ENCODE data around the gene SEC16A.

The SEC16A gene, protein sequence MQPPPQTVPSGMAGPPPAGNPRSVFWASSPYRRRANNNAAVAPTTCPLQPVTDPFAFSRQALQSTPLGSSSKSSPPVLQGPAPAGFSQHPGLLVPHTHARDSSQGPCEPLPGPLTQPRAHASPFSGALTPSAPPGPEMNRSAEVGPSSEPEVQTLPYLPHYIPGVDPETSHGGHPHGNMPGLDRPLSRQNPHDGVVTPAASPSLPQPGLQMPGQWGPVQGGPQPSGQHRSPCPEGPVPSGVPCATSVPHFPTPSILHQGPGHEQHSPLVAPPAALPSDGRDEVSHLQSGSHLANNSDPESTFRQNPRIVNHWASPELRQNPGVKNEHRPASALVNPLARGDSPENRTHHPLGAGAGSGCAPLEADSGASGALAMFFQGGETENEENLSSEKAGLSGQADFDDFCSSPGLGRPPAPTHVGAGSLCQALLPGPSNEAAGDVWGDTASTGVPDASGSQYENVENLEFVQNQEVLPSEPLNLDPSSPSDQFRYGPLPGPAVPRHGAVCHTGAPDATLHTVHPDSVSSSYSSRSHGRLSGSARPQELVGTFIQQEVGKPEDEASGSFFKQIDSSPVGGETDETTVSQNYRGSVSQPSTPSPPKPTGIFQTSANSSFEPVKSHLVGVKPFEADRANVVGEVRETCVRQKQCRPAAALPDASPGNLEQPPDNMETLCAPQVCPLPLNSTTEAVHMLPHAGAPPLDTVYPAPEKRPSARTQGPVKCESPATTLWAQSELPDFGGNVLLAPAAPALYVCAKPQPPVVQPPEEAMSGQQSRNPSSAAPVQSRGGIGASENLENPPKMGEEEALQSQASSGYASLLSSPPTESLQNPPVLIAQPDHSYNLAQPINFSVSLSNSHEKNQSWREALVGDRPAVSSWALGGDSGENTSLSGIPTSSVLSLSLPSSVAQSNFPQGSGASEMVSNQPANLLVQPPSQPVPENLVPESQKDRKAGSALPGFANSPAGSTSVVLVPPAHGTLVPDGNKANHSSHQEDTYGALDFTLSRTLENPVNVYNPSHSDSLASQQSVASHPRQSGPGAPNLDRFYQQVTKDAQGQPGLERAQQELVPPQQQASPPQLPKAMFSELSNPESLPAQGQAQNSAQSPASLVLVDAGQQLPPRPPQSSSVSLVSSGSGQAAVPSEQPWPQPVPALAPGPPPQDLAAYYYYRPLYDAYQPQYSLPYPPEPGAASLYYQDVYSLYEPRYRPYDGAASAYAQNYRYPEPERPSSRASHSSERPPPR (N-terminal part only)

DNA sequence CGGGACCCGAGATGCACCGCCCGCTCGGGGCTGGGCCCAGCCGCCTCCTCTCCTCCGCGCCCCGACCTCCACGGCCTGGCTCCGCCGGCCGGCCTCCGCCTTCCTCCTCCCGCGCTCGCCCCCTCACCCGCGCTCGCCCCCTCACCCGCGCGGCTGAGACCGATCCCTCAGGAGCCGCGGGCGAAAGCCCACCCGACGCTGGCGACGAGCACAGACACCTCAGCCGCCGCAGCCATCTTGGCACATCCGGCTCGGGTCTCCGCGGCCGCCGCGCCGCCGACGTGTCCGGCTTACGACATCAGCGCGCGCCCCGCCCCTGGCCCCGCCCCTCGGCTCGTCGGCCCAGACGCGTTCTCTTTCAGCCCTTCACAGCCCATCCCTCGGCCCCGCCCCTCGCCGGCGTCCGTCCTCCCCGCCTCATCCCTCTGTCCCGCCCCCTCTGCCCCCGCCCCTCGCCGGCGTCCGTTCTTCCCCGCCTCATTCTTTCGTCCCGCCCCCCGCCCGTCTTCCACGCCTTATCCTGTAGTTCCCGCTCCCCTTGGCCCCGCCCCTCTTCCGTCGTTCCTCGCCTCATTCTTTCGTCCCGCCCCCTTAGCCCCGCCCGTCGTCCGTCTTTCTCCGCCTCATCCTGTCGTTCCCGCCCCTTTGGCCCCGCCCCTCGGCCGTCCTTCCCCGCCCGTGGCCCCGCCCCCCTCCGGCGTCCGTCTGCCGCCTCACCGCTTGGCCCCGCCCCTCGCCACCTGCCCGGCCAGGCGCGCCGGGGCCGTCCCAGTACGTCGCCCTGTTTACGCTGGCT lies at the start of gene SEC16A:
Gene SEC16A, minus strand, starts transcription at position 248 of the 796 bp plus-strand sequence. CDS start 5,425 bp downstream, outside the sequence.
- DNase-seq: peak; percentile 99

DNA sequence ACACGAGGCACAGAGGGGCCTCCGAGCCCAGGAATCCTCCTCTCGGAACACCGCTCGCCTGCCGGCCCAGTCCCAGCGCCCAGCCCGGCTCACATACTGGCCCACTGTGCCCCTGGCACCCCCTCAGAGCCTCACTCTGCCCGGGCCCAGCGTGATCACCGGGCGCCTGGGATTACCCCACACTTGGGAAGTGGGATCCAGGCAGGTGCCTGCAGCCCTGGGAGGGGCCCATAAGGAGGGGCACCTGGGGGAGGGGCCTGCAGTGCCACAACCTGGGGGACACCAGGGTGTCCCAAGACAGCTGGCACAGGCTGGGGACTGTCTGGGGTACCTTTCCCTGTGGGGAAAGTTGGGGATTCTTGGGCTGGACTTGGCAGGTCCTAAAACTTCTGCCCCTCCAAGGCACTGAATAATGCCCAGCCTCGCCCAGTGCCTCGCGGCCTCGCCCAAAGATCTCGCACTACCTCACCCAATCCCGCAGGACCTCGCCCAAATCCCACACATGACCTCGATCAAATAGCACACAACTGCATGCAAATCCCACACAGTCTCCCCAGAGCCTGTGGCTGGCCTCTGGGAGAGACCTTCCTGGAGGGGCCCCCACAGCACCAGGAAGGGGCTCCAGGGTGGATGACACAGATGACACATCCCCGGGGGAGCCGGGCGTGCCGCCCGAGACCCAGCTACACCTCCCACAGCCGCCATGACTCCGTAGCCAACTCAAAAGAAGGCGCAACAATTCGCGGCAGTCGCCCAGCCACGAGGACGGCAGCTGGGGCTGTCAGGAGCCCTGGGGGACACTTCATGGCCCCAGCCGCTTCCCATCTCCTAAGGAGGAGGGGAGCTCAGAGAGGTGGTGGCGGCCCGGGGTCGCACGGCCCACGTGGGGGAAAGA lies 49.3 kb upstream of the SEC16A start:
- no peak for DNase-seq

DNA sequence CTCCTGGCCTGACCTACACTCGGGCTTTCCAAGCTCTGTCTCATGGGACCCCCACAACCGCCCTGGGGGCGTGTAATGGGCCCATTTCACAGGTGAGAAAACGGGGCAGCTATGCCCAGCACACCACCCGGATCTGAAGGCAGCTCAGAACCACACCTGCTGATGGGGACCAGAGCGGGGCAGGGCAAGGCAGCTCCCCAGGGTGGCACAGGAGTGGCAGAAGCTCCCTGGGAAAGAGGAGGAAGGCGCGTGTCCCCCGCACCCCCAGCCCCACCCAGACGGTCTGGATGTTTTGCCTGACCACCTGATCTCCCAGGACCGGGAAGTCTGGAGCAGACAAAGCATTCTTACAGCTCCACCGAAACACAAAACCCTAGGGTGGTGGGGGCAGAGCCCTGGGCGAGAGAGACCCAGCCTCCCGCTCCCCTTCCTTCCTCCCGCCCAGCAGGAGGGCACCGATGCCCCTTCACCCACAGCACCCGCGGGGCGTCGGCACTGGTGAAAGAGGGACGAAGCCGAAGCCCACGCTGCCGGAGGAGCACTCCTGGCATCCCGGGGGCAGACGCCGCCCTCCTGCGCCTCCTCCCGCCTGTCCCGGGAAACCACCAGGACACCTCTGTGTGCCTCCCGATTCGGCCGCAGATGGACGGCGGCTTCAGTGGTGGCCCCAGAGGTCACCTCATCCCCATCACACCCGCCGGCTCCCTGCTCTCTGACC lies 48.5 kb upstream of the SEC16A start:
- DNase-seq: no peak

DNA sequence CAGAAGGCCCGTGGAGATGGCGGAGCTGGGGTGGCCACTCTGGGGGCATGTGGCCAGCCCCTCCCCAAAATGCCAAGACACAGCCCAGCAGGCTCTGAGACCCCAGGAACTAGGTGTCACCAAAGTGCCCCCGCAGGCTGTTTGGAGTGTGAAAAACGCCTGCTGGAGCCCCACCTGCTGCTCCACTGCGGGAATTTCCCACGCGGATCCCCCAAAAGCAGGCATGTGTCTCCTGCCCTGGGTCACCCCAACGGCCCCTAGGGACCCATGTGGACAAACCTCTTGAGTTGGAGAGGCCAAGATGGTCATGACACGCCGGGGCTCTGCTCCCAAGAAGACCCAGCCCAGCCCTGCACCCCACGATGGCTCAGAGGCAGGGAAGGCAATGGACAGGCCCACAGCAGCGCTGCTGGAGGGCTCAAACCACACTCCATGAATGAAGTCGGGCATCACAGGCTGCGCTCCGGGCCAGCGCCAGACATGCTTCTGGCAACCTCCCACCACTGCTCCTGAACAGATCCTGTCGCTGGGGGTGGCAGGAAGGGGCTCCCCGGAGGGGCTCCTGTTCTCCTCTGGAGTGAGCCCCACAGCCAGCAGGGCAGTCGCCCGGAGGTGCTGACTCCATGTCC lies 47.7 kb upstream of the SEC16A start:
- no peak for DNase-seq

DNA sequence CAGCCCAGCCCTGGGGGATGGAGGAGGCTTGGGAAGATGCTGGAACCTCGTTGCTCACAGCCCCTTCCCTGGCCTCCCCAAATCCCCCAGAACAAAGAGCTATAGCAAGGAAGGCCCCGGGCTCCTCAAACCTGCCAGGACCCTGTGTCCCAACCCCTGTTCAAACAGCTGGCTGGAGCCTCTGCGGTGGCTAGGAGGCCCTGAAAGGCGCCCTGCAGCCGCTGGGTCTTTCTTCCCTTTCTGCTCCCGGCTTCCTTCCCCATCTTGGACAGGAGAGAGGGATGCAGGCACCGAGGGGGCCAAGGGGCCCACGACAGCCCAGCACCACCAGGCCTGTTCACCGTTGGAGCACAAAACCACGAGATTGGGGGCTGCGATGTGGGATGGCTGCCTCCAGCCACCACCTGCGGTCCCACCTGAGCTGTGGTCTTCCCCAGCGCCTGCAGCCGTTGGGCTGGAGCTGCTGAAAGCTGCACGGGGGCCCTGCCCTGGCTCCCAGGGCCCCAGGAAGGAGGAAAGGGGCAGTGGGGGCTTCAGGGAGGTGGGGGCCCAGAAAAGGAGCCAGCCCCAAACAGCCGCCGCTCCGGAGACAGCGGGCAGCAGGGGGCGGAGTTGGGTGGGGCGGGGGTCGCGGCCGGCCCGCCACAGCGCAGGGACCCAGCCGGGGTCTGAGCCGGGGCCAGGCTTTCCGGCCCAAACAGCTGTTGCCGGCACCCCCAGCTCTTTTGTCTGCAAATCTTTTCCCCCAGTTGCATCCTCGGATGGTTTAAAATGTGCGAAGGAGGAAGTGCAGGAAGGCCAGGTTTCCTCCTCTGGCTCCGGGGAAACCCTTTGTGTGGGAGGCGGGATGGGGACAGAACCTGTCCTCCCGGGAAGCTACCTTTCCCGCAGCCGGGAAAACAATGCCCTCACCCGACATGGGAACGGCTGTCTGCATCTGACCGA lies 46.9 kb upstream of the SEC16A start:
- DNase-seq: no peak

DNA sequence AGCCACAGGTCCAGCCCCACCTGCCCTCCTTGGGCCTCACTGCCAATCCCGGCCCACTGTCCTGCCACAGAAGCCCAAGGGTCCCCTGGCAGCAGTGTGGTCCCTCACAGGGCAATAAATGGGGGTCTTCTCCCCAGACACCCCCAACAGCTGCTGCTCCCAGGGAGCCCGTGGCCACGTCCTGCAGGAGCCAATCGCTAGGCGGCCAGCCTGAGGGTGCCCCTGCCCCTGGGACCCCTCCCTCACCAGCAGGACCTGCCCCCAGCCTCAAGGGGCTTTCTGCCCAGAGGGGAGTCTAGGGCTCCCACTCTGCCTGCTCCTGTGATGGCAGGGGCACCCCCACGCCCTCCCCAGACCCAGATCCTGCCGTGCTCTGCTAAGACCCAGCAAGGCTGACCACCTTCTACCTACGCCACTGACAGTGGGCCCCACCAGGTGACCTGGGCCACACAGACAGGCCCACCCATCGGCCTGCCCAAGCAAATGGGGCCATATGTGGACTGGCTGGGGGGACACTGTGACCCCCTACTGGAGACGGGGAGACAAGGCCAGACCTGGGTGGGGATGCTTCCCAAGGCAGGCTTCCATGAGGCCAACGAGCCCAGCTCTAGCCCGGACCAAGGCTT lies 46.0 kb upstream of the SEC16A start:
- no peak for DNase-seq

DNA sequence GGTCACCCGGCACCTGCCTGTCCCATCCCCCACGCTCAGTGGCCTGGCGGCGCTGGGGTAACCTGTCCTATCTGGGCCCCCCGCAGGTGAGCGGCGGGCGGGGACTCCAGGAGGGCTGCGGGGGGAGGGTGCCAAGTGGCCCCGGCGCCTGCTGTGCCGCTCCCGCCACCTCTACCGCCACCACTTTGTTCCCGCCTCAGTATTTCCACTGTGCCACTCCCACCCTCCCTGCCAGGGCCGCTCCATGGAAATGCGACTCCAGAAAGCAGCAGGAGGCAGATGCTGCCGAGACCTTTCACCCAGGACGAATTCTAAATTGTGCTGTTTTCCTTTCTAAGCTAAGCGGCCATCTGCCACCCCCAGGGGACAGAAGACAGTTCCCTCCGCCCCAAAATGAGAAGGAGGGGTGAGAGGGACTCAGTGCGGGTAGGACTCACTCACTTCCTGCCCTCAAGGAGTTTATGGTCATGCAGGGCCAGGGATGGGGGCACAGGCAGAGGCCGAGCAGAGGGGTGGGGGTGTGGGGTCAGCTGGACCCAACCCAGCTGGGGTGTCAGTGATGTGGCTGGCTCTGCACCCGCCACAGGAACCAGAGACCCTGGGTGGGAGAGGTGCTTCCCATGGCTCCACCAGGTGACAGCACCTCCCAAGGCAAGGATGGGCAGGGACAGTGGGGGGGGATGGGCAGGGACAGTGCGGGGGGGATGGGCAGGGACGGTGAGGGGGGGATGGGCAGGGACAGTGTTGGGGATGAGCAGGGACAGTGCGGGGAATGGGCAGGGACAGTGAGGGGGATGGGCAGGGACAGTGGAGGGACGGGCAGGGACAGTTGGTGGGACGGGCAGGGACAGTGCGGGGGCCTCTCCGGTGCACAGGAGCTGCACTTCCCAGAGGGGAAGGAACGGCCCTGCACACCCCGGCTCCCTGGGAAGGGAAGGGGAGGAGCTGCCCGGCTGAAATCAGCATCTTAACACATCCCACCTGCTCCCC lies 45.2 kb upstream of the SEC16A start:
- DNase-seq: peak; percentile 89

DNA sequence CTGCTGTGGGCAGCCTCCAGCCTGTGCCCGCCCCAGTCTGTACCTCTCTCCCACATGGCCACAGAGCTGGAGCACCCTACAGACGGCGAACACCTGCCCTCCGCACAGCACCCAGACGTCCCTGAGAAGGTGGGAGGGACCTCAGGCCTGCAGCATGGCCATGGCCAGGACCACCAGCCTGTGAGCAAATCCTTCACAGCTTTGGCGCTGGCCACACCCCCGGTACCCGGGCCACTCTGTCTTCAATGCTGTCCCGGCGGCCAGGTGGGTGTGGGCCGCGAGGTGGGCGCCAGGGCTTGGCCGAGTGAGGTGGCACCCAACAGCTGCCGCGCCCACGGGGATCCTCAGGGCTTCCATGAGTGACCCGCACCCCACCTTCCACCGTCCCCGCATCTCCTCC lies 44.3 kb upstream of the SEC16A start:
- peak; percentile 69 for DNase-seq

DNA sequence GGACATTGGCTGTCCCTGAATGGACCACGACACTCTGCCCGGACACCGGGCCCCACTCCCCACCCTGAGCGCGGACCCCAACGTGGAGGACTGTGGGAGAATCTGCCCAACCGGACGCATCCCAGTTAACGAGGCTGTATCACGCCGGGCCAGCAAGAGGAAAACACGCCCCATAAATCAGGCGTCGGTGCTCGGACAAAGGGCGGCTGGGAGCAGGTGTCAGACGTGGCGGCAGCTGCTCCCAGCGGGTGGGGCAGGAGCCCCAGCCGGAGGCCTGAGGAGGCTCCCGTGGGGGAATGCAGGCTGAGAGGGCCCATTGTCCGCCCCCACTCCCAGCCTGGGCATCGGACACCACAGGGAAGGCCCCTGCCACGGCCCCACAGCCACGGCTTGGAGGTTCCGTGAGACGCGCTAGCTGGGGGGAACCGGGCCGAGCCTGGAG lies 43.8 kb upstream of the SEC16A start:
- peak; percentile 94 for DNase-seq

DNA sequence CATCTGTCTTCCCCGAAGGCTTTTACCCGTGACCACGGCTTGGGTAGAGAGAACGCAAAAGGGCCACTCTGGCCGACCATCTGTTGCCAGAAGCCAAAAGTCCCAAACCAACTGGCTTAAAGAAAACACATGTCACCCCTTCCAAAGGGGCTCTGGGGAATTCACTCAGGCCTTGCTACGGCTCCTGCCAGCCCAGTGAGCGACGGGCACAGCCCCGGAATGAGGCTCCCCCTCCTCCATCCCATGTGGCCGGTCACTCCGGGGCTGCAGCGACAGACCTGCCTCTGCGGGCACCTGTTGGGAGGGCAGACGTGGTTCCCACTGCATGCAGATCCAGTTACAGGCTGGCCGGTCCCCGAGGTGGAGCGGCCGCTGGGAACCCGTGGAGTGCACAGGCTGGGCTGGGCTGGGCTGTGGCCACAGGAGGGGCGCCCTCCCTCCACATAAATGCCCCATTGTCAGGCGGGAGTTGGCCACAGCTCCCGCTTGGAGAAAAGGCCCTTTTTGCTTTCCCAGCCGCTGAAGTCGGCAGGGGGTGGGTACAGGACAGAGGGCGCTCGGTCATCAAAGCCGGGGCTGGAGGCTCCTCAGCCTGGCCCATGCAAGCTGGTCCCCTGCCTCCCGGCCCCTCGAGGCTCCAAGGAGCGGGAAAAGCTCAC lies 43.1 kb upstream of the SEC16A start:
- DNase-seq: peak; percentile 38

DNA sequence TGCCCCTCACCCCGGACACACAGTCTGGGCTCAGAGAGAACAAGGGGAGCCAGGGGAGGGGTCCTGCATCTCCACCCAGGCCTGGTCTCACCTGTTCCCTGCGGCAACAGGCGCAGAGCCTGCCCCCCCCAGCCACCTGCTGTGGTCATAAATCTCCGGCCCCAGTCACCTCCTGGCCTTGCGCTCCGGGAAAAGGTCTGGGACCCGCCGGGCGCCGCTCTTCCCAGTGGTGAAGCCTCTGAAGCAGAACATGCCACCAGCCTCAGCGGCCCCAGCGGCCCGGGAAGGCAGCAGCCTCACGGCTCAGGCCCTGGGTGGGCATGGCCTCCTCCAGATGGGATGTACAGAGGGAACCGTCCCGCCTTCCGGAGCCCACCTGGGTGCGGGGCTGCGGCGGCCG lies 42.4 kb upstream of the SEC16A start:
- peak; percentile 29 for DNase-seq

DNA sequence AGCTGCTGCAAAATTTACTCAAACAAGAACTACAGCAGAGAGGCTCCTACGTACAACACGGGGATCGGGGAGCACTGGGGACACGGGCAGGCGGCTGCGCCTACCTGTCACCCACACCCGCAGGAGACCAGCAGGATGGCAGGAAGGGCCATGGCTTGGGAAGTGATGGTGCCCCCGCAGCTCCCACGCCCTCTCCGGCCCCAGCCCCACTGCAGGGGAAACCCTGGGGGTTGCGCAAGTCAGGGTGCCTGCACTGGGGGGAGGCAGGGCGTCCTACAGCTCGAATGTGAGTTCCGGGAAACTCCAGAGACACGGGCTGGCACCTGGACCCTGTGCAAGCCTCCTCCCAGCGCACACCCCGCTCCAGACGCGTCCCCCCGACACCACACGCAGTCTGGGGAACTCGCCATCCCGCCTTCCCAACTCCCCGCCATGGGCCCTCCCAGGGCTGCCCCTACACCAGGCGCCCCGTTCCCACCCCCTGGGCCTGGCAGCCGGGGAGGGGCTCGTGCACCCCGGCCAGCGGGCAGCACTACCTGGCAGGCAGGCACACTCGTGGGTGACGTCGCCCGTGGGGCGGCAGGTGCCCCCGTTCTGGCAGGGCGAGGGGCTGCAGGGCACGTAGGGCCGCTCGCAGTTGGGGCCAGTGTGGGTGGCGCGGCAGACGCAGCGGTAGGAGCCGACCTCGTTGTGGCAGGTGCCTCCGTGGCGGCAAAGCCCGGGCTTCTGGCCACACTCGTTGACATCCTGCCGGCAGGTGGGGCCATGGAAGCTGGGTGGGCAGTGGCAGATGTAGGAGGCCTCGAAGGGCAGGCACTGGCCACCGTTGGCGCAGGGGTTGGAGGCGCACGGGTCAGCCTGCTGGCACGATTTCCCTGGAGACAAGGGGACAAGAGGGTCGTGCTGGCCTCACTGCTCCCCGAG lies 39.7 kb upstream of the SEC16A start:
- no peak for DNase-seq

DNA sequence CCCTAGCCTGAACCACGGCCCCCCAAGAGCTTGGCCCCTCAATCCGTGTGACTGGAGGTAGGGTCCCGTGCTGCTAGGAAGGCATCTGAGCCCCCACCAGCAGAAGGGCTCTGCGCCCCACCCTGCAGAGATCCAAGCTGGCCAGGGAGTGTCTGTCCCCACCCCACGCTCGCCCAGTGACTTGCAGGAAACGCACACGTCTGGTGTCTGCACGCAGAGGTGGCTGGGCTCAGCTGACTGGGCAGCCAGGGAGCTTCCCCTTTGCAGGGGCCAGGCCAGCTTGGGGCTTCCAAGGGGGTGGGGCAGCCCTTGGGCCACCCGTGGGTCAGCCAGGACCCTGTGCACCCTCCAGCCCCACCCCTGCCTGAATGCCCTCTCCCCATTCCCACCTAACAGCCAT lies 38.7 kb upstream of the SEC16A start:
- no peak for DNase-seq

DNA sequence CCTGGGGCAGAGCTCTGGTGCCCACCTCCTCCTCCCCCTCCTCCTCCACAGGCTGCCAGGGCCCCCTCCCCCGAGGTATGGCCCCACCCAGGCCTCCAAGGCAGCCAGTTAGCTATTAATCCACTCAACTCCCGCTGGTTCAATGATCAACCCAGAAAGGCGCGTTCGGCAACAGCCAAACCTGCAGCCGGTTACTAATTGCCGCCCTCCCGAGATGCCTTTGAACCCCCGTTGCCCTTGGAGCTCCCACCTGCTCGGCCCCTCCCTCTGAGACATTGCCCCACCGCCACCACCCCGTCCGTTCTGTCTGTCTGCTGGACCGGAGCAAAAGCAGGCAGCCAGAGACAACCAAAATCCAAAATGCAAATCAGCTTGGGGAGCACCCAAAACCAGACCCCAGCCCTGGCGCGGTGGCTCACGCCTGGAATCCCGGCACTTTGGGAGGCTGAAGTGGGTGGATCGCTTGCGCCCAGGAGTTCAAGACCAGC lies 37.3 kb upstream of the SEC16A start:
- DNase-seq: no peak

Measured in NCI-H774 (cell line).